Astrocyte (in vitro differentiated cells and primary cell): ENCODE measurements around the gene EML1. TPM values are rescaled to one million over a fixed set of nuclear protein-coding genes. Genes with fewer than 3 reads are reported as not detected.
A peak's percentile ranks its signal among the peaks of the same experiment; 100 is the strongest.

ENCODE experiments used
- DNase-seq: peaks from one replicate; pipeline ENCODE4 v3.0.0-alpha.2; 2010; ENCODE audit warnings: low read depth
- FAIRE-seq: peaks from 2 replicates; lab custom pipeline; 2011; peaks lifted over from hg19 to GRCh38; lab: Jason Lieb, UNC
- H2AFZ ChIP-seq: 2 replicates; pipeline ENCODE4 v1.6.0; 2012; ENCODE audit warnings: low read depth, low read length, inconsistent platforms
- H3K27ac ChIP-seq: 2 replicates; pipeline ENCODE4 v1.5.1; 2011; ENCODE audit warnings: low read depth, low read length, inconsistent platforms
- H3K27me3 ChIP-seq: 2 replicates; pipeline ENCODE4 v1.6.0; 2011; ENCODE audit warnings: low read length, inconsistent platforms; ENCODE audit not compliant: insufficient read depth
- H3K36me3 ChIP-seq: 2 replicates; pipeline ENCODE4 v1.5.1; 2011; ENCODE audit warnings: low read length, inconsistent platforms; ENCODE audit not compliant: insufficient read depth
- H3K4me1 ChIP-seq: 2 replicates; pipeline ENCODE4 v1.5.1; 2011; ENCODE audit warnings: low read length, inconsistent platforms; ENCODE audit not compliant: insufficient read depth
- H3K4me2 ChIP-seq: 2 replicates; pipeline ENCODE4 v1.6.0; 2012; ENCODE audit warnings: low read length, inconsistent platforms
- H3K4me3 ChIP-seq: 2 replicates; pipeline ENCODE4 v1.5.1; 2011; ENCODE audit warnings: low read depth, mild to moderate bottlenecking, low read length, inconsistent platforms; ENCODE audit not compliant: insufficient read depth
- H3K79me2 ChIP-seq: 2 replicates; pipeline ENCODE4 v1.6.0; 2012; ENCODE audit warnings: mild to moderate bottlenecking, low read length, inconsistent platforms; ENCODE audit not compliant: insufficient read depth
- H3K9ac ChIP-seq: 2 replicates; pipeline ENCODE4 v1.6.0; 2012; ENCODE audit warnings: mild to moderate bottlenecking, low read length, inconsistent platforms
- H3K9me3 ChIP-seq: 2 replicates; pipeline ENCODE4 v1.5.1; 2012; ENCODE audit warnings: low read depth, mild to moderate bottlenecking, low read length, inconsistent platforms; ENCODE audit not compliant: insufficient read depth
- H4K20me1 ChIP-seq: 2 replicates; pipeline ENCODE4 v1.6.0; 2012; ENCODE audit warnings: low read length, inconsistent platforms; ENCODE audit not compliant: insufficient read depth
- H3K27ac Mint-ChIP-seq: one replicate; pipeline ENCODE4 v1.8.0; 2021; ENCODE audit warnings: mild to moderate bottlenecking, mixed read lengths; ENCODE audit not compliant: unreplicated experiment
- H3K27me3 Mint-ChIP-seq: one replicate; pipeline ENCODE4 v1.8.0; 2021; ENCODE audit warnings: low read depth, mixed read lengths; ENCODE audit not compliant: unreplicated experiment
- H3K36me3 Mint-ChIP-seq: one replicate; pipeline ENCODE4 v1.8.0; 2021; ENCODE audit warnings: low read depth, mixed read lengths; ENCODE audit not compliant: unreplicated experiment
- H3K4me1 Mint-ChIP-seq: one replicate; pipeline ENCODE4 v1.8.0; 2021; ENCODE audit warnings: low read depth, mixed read lengths; ENCODE audit not compliant: unreplicated experiment
- H3K4me3 Mint-ChIP-seq: one replicate; pipeline ENCODE4 v1.8.0; 2021; ENCODE audit warnings: mild to moderate bottlenecking, moderate library complexity, mixed read lengths; ENCODE audit not compliant: unreplicated experiment
- H3K9me3 Mint-ChIP-seq: one replicate; pipeline ENCODE4 v1.8.0; 2021; ENCODE audit warnings: mild to moderate bottlenecking, mixed read lengths; ENCODE audit not compliant: unreplicated experiment
- EZH2 ChIP-seq: IDR thresholded peaks from 2 replicates; pipeline ENCODE4 v1.6.1; 2012; ENCODE audit warnings: mild to moderate bottlenecking, low read length, inconsistent platforms; ENCODE audit not compliant: insufficient read depth
- total RNA-seq: library from RNA; stranded (reverse); gene quantifications from 2 replicates; pipeline ENCODE4 v1.2.1, GENCODE V29; 2021
- TF ChIP-seq, protein P1 (sequence below): IDR thresholded peaks from 2 replicates; pipeline ENCODE4 v1.5.1; 2011; ENCODE audit warnings: low read depth, mild to moderate bottlenecking, inconsistent platforms, low read length, moderate library complexity; ENCODE audit not compliant: insufficient read depth

Gene EML1
- total RNA-seq, 1 donor from 2014 or later, result 17.1 TPM

DNA sequence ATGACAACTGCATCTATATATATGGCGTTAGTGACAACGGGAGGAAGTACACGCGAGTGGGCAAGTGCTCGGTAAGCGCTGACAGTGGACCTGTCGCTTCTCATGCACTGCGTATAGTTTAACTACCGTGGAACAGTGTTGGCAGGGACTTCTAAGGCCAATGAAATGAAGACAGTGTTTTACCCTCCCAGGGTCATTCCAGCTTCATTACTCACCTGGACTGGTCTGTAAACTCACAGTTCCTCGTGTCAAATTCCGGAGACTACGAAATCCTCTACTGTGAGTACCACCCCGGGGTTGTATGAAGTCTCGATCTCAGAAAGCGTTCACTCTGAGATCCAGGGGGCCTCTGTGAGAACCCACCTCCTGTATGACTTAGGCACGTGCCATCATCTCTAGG is 142.8 kb downstream of the EML1 start:
- Histone ChIP-seq H3K27ac (no peak overlapping the region), H3K79me2 (no peaks in the 10 kb centered on the region), H3K4me3 (no peak overlapping the region), H3K4me2 (peak overlapping the region; percentile 23), H3K27me3 (no peaks in the 10 kb centered on the region), H3K4me1 (no peaks in the 10 kb centered on the region), H2AFZ (no peak overlapping the region), H3K9me3 (no peaks in the 10 kb centered on the region), H4K20me1 (no peaks in the 10 kb centered on the region), H3K36me3 (peaks cover 3% of the 10 kb centered on the region), H3K9ac (peak overlapping the region; percentile 47)
- Mint-ChIP-seq H3K4me1 (peaks cover 6% of the 10 kb centered on the region), H3K4me3 (no peak overlapping the region), H3K27me3 (no peaks in the 10 kb centered on the region), H3K9me3 (peaks cover 2% of the 10 kb centered on the region), H3K36me3 (peaks cover 7% of the 10 kb centered on the region), H3K27ac (no peak overlapping the region)
- DNase-seq (peak; percentile 81), FAIRE-seq (no peak)
- no peak for TF ChIP-seq EZH2
- TF ChIP-seq, protein P1, sequence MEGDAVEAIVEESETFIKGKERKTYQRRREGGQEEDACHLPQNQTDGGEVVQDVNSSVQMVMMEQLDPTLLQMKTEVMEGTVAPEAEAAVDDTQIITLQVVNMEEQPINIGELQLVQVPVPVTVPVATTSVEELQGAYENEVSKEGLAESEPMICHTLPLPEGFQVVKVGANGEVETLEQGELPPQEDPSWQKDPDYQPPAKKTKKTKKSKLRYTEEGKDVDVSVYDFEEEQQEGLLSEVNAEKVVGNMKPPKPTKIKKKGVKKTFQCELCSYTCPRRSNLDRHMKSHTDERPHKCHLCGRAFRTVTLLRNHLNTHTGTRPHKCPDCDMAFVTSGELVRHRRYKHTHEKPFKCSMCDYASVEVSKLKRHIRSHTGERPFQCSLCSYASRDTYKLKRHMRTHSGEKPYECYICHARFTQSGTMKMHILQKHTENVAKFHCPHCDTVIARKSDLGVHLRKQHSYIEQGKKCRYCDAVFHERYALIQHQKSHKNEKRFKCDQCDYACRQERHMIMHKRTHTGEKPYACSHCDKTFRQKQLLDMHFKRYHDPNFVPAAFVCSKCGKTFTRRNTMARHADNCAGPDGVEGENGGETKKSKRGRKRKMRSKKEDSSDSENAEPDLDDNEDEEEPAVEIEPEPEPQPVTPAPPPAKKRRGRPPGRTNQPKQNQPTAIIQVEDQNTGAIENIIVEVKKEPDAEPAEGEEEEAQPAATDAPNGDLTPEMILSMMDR, result no peak

DNA sequence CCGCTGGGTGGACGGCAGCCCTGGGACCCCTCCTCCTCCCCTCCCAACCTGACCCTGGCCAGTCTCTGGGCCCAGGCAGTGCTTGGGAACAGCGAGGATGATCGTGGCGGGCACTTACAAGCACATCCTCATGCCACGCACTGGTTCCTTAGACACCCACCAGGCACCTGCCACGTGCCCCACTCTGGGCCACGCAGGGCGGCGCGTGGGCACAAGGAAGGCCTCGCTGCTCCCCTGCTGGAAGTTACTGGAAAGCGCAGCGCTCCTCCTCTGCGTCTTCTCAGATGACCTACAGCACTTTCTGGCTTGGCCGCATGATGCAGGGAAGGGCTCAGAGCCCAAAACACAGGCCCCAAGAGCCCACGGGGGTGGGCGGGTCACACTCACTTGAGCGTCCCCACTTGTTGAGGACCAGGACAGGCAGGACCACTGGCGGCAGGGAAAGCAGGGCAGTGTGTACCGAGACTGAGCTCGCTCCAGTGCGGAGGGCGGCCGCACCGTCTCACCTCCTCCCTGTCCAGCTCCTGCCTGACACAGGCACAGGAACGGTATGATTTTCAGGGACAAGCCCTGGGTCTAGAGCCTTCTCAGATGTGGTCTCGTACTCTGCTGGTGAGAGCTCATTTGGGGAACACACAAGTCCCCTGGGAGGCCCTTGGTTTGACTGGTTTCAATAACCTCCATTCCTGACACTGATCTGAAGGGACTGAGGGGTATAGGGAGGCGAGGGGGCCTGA is 143.7 kb downstream of the EML1 start:
- Histone ChIP-seq H3K9ac (no peak overlapping the region), H3K4me1 (no peaks in the 10 kb centered on the region), H3K27ac (no peak overlapping the region), H4K20me1 (no peaks in the 10 kb centered on the region), H3K27me3 (no peaks in the 10 kb centered on the region), H3K79me2 (no peaks in the 10 kb centered on the region), H3K4me3 (no peak overlapping the region), H3K9me3 (no peaks in the 10 kb centered on the region), H2AFZ (no peak overlapping the region), H3K36me3 (peaks cover 3% of the 10 kb centered on the region), H3K4me2 (no peak overlapping the region)
- Mint-ChIP-seq H3K9me3 (peaks cover 2% of the 10 kb centered on the region), H3K27me3 (no peaks in the 10 kb centered on the region), H3K36me3 (peaks cover 7% of the 10 kb centered on the region), H3K4me3 (no peak overlapping the region), H3K4me1 (peaks cover 6% of the 10 kb centered on the region), H3K27ac (no peak overlapping the region)
- FAIRE-seq (no peak), DNase-seq (no peak)
- TF ChIP-seq EZH2, result no peak
- TF ChIP-seq, protein P1, result no peak
